Activated naive CD4-positive, alpha-beta T cell treated with anti-CD3 and anti-CD28 coated beads for 36 hours (primary cell): ENCODE data around the gene SPSB1. TPM values are rescaled to one million over a fixed set of nuclear protein-coding genes. Genes with fewer than 3 reads are reported as not detected.
"Not testable (repeated sequence)": the region's sequence is repeated elsewhere in the genome, so short reads cannot be mapped to it uniquely, and the experiment has no call there.

ENCODE experiments used
- CTCF ChIA-PET: fragments of 350-600 bp; sonication (Branson Sonifier 250); formaldehyde crosslinking; loops from one replicate; lab custom pipeline; 2021; ENCODE audit warnings: antibody characterized with exemption; lab: Charles Lee
- DNase-seq: peaks from one replicate; pipeline ENCODE4 v3.0.0-alpha.2; 2020
- H3K27ac Mint-ChIP-seq: one replicate; pipeline ENCODE4 v1.8.0; 2021; ENCODE audit warnings: mild to moderate bottlenecking, mixed read lengths
- H3K27me3 Mint-ChIP-seq: one replicate; pipeline ENCODE4 v1.8.0; 2021; ENCODE audit warnings: low read depth, mixed read lengths
- H3K36me3 Mint-ChIP-seq: one replicate; pipeline ENCODE4 v1.8.0; 2021; ENCODE audit warnings: low read depth, mixed read lengths
- H3K4me1 Mint-ChIP-seq: one replicate; pipeline ENCODE4 v1.8.0; 2021; ENCODE audit warnings: low read depth, mixed read lengths
- H3K4me3 Mint-ChIP-seq: one replicate; pipeline ENCODE4 v1.8.0; 2021; ENCODE audit warnings: mild to moderate bottlenecking, moderate library complexity, mixed read lengths
- H3K9me3 Mint-ChIP-seq: one replicate; pipeline ENCODE4 v1.8.0; 2021; ENCODE audit warnings: mixed read lengths
- intact Hi-C: fragments of 100-400 bp; cut with micrococcal nuclease; formaldehyde crosslinking; loops from one replicate; pipeline ENCODE4 v1.15.1; 2023
- total RNA-seq, 2 experiments: library from RNA; stranded (reverse); gene quantifications; one replicate each; pipeline ENCODE4 v1.2.3, GENCODE V29; 2021

SPSB1 gene
- total RNA-seq, 2 experiments from 2014 or later = 4.8 to 5.0 TPM

GRCh38 chr1:9296850-9297249, 4.2 kb downstream of the SPSB1 start:
- Mint-ChIP-seq H3K4me1 (peaks cover 14% of the 10 kb centered on the region), H3K36me3 (no peaks in the 10 kb centered on the region), H3K27me3 (no peaks in the 10 kb centered on the region), H3K27ac (no peak overlapping the region), H3K9me3 (no peaks in the 10 kb centered on the region), H3K4me3 (no peak overlapping the region)
- intact Hi-C loops = no loop called here
- CTCF ChIA-PET = no interaction called here
- DNase-seq = no peak

- no peaks in the 10 kb centered on the region for H3K9me3 Mint-ChIP-seq
- intact Hi-C loops = no loop called here
- CTCF ChIA-PET = no interaction called here
- H3K4me1 Mint-ChIP-seq = peaks cover 15% of the 10 kb centered on the region
- no peak overlapping the region for H3K27ac Mint-ChIP-seq
- no peak for DNase-seq
- no peak overlapping the region for H3K4me3 Mint-ChIP-seq
- no peaks in the 10 kb centered on the region for H3K27me3 Mint-ChIP-seq
- no peaks in the 10 kb centered on the region for H3K36me3 Mint-ChIP-seq
These were observed 5.1 kb downstream of the SPSB1 start for GRCh38 chr1:9297831-9298230.

- CTCF ChIA-PET = no interaction called here
- H3K9me3 Mint-ChIP-seq = no peaks in the 10 kb centered on the region
- intact Hi-C loops = no loop called here
- H3K4me1 Mint-ChIP-seq = peaks cover 19% of the 10 kb centered on the region
- no peaks in the 10 kb centered on the region for H3K27me3 Mint-ChIP-seq
- H3K4me3 Mint-ChIP-seq = no peak overlapping the region
- H3K36me3 Mint-ChIP-seq = no peaks in the 10 kb centered on the region
- DNase-seq = no peak
- no peak overlapping the region for H3K27ac Mint-ChIP-seq
These were observed 5.6 kb downstream of the SPSB1 start for GRCh38 chr1:9298282-9298681.

- H3K27ac Mint-ChIP-seq, H3K36me3 Mint-ChIP-seq, H3K27me3 Mint-ChIP-seq, H3K9me3 Mint-ChIP-seq, DNase-seq, CTCF ChIA-PET, H3K4me3 Mint-ChIP-seq, intact Hi-C loops: not testable (repeated sequence)
- peaks cover 19% of the 10 kb centered on the region for H3K4me1 Mint-ChIP-seq
These were observed 7.2 kb downstream of the SPSB1 start for GRCh38 chr1:9299571-9300541.

- no peak overlapping the region for H3K27ac Mint-ChIP-seq
- H3K4me3 Mint-ChIP-seq = no peak overlapping the region
- CTCF ChIA-PET = no interaction called here
- intact Hi-C loops = no loop called here
- no peaks in the 10 kb centered on the region for H3K27me3 Mint-ChIP-seq
- no peaks in the 10 kb centered on the region for H3K36me3 Mint-ChIP-seq
- no peaks in the 10 kb centered on the region for H3K9me3 Mint-ChIP-seq
- no peak for DNase-seq
- peaks cover 17% of the 10 kb centered on the region for H3K4me1 Mint-ChIP-seq
These were observed 7.9 kb downstream of the SPSB1 start for GRCh38 chr1:9300573-9300972.

GRCh38 chr1:9302745-9303524, 10.2 kb downstream of the SPSB1 start:
- DNase-seq = no peak
- Mint-ChIP-seq H3K27me3 (no peaks in the 10 kb centered on the region), H3K27ac (no peak overlapping the region), H3K4me1 (peaks cover 10% of the 10 kb centered on the region), H3K4me3 (no peak overlapping the region), H3K9me3 (no peaks in the 10 kb centered on the region), H3K36me3 (no peaks in the 10 kb centered on the region)
- CTCF ChIA-PET = no interaction called here
- intact Hi-C loops = no loop called here

- Mint-ChIP-seq H3K4me1 (peaks cover 10% of the 10 kb centered on the region), H3K27me3 (no peaks in the 10 kb centered on the region), H3K36me3 (no peaks in the 10 kb centered on the region), H3K4me3 (no peak overlapping the region), H3K27ac (no peak overlapping the region), H3K9me3 (no peaks in the 10 kb centered on the region)
- CTCF ChIA-PET = no interaction called here
- intact Hi-C loops = no loop called here
- no peak for DNase-seq
These were observed 11.2 kb downstream of the SPSB1 start for GRCh38 chr1:9303916-9304315.

GRCh38 chr1:9305216-9305615, 12.5 kb downstream of the SPSB1 start:
- CTCF ChIA-PET = no interaction called here
- Mint-ChIP-seq H3K4me1 (peaks cover 10% of the 10 kb centered on the region), H3K9me3 (no peaks in the 10 kb centered on the region), H3K36me3 (no peaks in the 10 kb centered on the region), H3K4me3 (no peak overlapping the region), H3K27me3 (no peaks in the 10 kb centered on the region), H3K27ac (no peak overlapping the region)
- intact Hi-C loops = no loop called here
- DNase-seq = no peak

- intact Hi-C loops = no loop called here
- no peak overlapping the region for H3K4me3 Mint-ChIP-seq
- CTCF ChIA-PET = interaction anchor here (0.9 kb wide), 1 partner anchor 10 kb away, joined by 3 read pairs; no protein-coding TSS in a partner anchor
- H3K4me1 Mint-ChIP-seq = peaks cover 4% of the 10 kb centered on the region
- no peaks in the 10 kb centered on the region for H3K36me3 Mint-ChIP-seq
- H3K27ac Mint-ChIP-seq = no peak overlapping the region
- H3K9me3 Mint-ChIP-seq = no peaks in the 10 kb centered on the region
- no peaks in the 10 kb centered on the region for H3K27me3 Mint-ChIP-seq
- DNase-seq = no peak
These were observed 13.3 kb downstream of the SPSB1 start for GRCh38 chr1:9306006-9306405.

- Mint-ChIP-seq H3K4me1 (peaks cover 4% of the 10 kb centered on the region), H3K27ac (no peak overlapping the region), H3K4me3 (no peak overlapping the region), H3K9me3 (no peaks in the 10 kb centered on the region), H3K27me3 (no peaks in the 10 kb centered on the region), H3K36me3 (no peaks in the 10 kb centered on the region)
- CTCF ChIA-PET = interaction anchor here (0.9 kb wide), 1 partner anchor 148 kb away, joined by 4 read pairs; no protein-coding TSS in a partner anchor
- intact Hi-C loops = no loop called here
- no peak for DNase-seq
These were observed 14.6 kb downstream of the SPSB1 start for GRCh38 chr1:9307303-9307702.

- intact Hi-C loops = no loop called here
- DNase-seq = no peak
- no peaks in the 10 kb centered on the region for H3K27me3 Mint-ChIP-seq
- no peaks in the 10 kb centered on the region for H3K36me3 Mint-ChIP-seq
- CTCF ChIA-PET = interaction anchor here (0.7 kb wide), 1 partner anchor 13 kb away, joined by 3 read pairs; no protein-coding TSS in a partner anchor
- no peak overlapping the region for H3K27ac Mint-ChIP-seq
- H3K4me3 Mint-ChIP-seq = no peak overlapping the region
- no peaks in the 10 kb centered on the region for H3K4me1 Mint-ChIP-seq
- H3K9me3 Mint-ChIP-seq = no peaks in the 10 kb centered on the region
These were observed 15.6 kb downstream of the SPSB1 start for GRCh38 chr1:9308236-9308785.

GRCh38 chr1:9309080-9309479, 16.4 kb downstream of the SPSB1 start:
- no peak overlapping the region for H3K27ac Mint-ChIP-seq
- H3K4me3 Mint-ChIP-seq = no peak overlapping the region
- DNase-seq = no peak
- intact Hi-C loops = no loop called here
- no peaks in the 10 kb centered on the region for H3K36me3 Mint-ChIP-seq
- H3K27me3 Mint-ChIP-seq = no peaks in the 10 kb centered on the region
- H3K4me1 Mint-ChIP-seq = no peaks in the 10 kb centered on the region
- CTCF ChIA-PET = interaction anchor here (0.7 kb wide), 1 partner anchor 13 kb away, joined by 3 read pairs; no protein-coding TSS in a partner anchor
- H3K9me3 Mint-ChIP-seq = no peaks in the 10 kb centered on the region
